CD4-positive, alpha-beta T cell (primary cell): ENCODE data around the gene RAB2B. TPM values are rescaled to one million over a fixed set of nuclear protein-coding genes. Genes with fewer than 3 reads are reported as not detected.
A peak's percentile ranks its signal among the peaks of the same experiment; 100 is the strongest.

Source experiments
- ATAC-seq: fragments of 200-7000 bp; cut with Tn5 transposase; one replicate; pipeline ENCODE4 v1.10.0; 2022; ENCODE audit warnings: mild to moderate bottlenecking; ENCODE audit not compliant: poor library complexity
- CTCF ChIA-PET: fragments of 350-600 bp; sonication (Branson Sonifier 250); formaldehyde crosslinking; loops from one replicate; lab custom pipeline; 2021; ENCODE audit warnings: antibody characterized with exemption, inconsistent platforms; lab: Charles Lee
- POLR2A ChIA-PET: fragments of 350-600 bp; sonication (Branson Sonifier 250); formaldehyde crosslinking; loops from one replicate; lab custom pipeline; 2021; ENCODE audit warnings: antibody characterized with exemption, inconsistent platforms; lab: Charles Lee
- DNase-seq, 14 experiments: peaks; one replicate each; pipeline ENCODE4 v3.0.0-alpha.2; 2013 to 2020; ENCODE audit warnings: mixed read lengths in 2 of 14
- H3K27ac ChIP-seq, 2 donors: one replicate each; pipeline versions ENCODE4 v1.5.1 to v1.7.0; 2013; ENCODE audit warnings: low read length in 2 of 2, low read depth in 1 of 2, mild to moderate bottlenecking in 1 of 2
- H3K27me3 ChIP-seq, 2 experiments: 1 replicate in 1 of 2; 2 replicates in 1 of 2; pipeline versions ENCODE4 v1.6.1 to v1.7.0; 2013; ENCODE audit warnings: low read length in 2 of 2, control low read depth in 1 of 2, mild to moderate bottlenecking in 1 of 2, moderate library complexity in 1 of 2; ENCODE audit not compliant: insufficient read depth in 2 of 2, control insufficient read depth in 1 of 2
- H3K36me3 ChIP-seq: one replicate; pipeline ENCODE4 v1.6.1; 2013; ENCODE audit warnings: low read length, control low read depth; ENCODE audit not compliant: insufficient read depth
- H3K4me1 ChIP-seq: one replicate; pipeline ENCODE4 v1.6.1; 2013; ENCODE audit warnings: low read length, control low read depth; ENCODE audit not compliant: insufficient read depth
- H3K4me3 ChIP-seq: one replicate; pipeline ENCODE4 v1.5.1; 2013; ENCODE audit warnings: mild to moderate bottlenecking, low read length, moderate library complexity
- H3K9me3 ChIP-seq, 2 experiments: 1 replicate in 1 of 2; 2 replicates in 1 of 2; pipeline versions ENCODE4 v1.6.1 to v1.7.0; 2013; ENCODE audit warnings: low read length in 2 of 2, mild to moderate bottlenecking in 2 of 2, control low read depth in 1 of 2, moderate library complexity in 1 of 2; ENCODE audit not compliant: control insufficient read depth in 1 of 2, insufficient read depth in 1 of 2
- H3K27ac Mint-ChIP-seq: one replicate; pipeline ENCODE4 v1.8.0; 2020; ENCODE audit warnings: mixed read lengths
- H3K27me3 Mint-ChIP-seq: one replicate; pipeline ENCODE4 v1.8.0; 2021; ENCODE audit warnings: mixed read lengths
- H3K36me3 Mint-ChIP-seq: one replicate; pipeline ENCODE4 v1.8.0; 2021; ENCODE audit warnings: low read depth, mixed read lengths
- H3K4me1 Mint-ChIP-seq: one replicate; pipeline ENCODE4 v1.8.0; 2021; ENCODE audit warnings: low read depth, mixed read lengths
- H3K4me3 Mint-ChIP-seq: one replicate; pipeline ENCODE4 v1.8.0; 2020; ENCODE audit warnings: mild to moderate bottlenecking, mixed read lengths
- H3K9me3 Mint-ChIP-seq: one replicate; pipeline ENCODE4 v1.8.0; 2020; ENCODE audit warnings: mixed read lengths
- intact Hi-C, 2 experiments: fragments of 100-400 bp; cut with DNase I in 1 of 2; cut with micrococcal nuclease in 1 of 2; formaldehyde crosslinking; loops; one replicate each; pipeline versions ENCODE4 v1.15.1 to v1.9.0; 2023 to 2025; cut with DNase I, micrococcal nuclease
- total RNA-seq, 174 experiments: library from RNA in 2 of 174; stranded (reverse) in 2 of 174; gene quantifications; one replicate each; pipeline ENCODE4 v1.2.3 and lab custom pipeline; 2021 to 2026
- TF ChIP-seq, protein P1 (sequence below): fragments of 200-600 bp; IDR thresholded peaks from one replicate; pipeline ENCODE4 v1.8.0; 2022; ENCODE audit warnings: antibody characterized with exemption, mild to moderate bottlenecking

RAB2B gene
- total RNA-seq, 2 experiments from 2014 or later, result 21.1 to 23.9 TPM

DNA sequence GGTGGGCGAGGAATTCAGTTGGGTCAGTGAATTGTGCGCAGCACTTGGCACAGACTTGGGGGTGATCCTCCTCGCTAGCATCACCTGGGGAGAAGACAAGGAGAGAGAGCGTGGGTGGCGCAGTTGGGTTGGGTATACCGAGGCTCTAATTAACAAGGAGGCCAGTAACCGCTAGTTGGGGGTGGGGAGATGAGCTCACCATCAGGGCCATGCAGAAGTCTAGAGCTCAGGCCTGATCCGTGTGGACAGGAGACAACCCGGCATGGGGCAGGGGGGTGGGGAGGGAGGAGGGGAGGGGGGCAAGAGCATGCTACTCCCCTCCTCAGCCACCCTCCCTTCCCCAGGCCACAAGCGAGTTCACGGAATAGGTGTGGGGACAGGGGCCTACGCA lies 48.8 kb upstream of the RAB2B start:
- intact Hi-C loops, result no loop called here

DNA sequence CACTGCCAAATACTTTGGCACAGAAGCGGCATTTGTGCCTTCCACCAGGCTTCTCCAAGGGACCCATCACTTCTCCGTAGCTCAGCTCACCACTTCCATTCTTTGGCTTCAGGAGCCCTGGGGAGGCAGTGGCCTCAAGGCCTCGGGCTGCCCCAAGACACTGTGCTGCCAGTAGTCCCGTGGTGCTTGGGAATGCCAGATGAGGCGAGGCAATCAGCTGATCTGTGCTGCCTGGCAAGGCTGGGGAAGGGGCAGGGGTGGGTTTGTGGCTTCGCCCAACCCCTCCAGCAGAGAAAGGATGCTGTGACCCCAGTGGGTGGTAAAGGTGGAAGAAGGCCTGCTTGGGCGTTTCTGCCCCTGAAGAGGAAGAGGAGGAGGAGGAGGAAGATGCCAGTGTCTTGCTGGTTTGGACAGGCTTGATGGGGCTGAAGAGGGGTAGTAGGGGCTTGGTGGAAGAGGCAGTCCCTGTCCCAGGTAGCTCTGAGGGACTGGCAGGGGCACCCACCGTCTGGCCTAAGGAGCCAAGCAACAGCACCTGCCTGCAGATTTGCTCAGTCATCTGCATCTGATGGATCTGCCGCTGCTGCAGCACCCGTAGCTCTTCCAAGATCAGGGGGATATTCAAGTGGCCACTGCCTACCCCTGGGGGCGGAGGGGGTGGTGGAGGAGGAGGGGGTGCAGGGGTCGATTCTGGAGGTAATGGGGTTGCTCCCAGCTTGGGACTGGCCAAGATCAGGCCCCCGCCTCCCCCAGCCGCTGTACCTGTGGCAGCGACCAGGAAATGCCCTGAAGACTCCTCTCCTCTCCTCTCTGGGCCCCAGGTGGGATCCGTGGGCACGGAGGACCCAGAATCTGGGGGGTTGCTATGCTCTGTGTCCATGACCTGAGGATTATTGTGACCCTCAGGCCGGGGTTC lies 48.1 kb upstream of the RAB2B start:
- intact Hi-C loops, result no loop called here
- Mint-ChIP-seq H3K27ac (peak overlapping the region; percentile 55), H3K36me3 (no peaks in the 10 kb centered on the region), H3K9me3 (no peaks in the 10 kb centered on the region), H3K27me3 (no peaks in the 10 kb centered on the region), H3K4me3 (peak overlapping the region; percentile 96), H3K4me1 (peaks cover 22% of the 10 kb centered on the region)
- Histone ChIP-seq H3K4me3 (peak overlapping the region; percentile 74), H3K9me3 (no peaks in the 10 kb centered on the region), H3K27me3 (no peaks in the 10 kb centered on the region), H3K36me3 (no peaks in the 10 kb centered on the region), H3K27ac (no peak overlapping the region), H3K4me1 (peaks cover 13% of the 10 kb centered on the region)
- TF ChIP-seq, protein P1, sequence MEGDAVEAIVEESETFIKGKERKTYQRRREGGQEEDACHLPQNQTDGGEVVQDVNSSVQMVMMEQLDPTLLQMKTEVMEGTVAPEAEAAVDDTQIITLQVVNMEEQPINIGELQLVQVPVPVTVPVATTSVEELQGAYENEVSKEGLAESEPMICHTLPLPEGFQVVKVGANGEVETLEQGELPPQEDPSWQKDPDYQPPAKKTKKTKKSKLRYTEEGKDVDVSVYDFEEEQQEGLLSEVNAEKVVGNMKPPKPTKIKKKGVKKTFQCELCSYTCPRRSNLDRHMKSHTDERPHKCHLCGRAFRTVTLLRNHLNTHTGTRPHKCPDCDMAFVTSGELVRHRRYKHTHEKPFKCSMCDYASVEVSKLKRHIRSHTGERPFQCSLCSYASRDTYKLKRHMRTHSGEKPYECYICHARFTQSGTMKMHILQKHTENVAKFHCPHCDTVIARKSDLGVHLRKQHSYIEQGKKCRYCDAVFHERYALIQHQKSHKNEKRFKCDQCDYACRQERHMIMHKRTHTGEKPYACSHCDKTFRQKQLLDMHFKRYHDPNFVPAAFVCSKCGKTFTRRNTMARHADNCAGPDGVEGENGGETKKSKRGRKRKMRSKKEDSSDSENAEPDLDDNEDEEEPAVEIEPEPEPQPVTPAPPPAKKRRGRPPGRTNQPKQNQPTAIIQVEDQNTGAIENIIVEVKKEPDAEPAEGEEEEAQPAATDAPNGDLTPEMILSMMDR, result no peak
- no peak for DNase-seq
- ChIA-PET CTCF (no interaction called here), POLR2A (interaction anchor here (3.0 to 5.3 kb wide), 2 partner anchors 13 to 69 kb away, joined by 16 to 54 read pairs; partner anchors contain the start of genes CHD8 and METTL3)
- ATAC-seq, result no peak

More for the DNA sequence above, 48.8 kb upstream of the RAB2B start:
- Mint-ChIP-seq H3K4me1 (peaks cover 22% of the 10 kb centered on the region), H3K36me3 (no peaks in the 10 kb centered on the region), H3K9me3 (no peaks in the 10 kb centered on the region), H3K27me3 (no peaks in the 10 kb centered on the region), H3K4me3 (peak overlapping the region; percentile 96), H3K27ac (peak overlapping the region; percentile 55)
- no peaks in the 10 kb centered on the region for H3K27me3 ChIP-seq
- TF ChIP-seq, protein P1, result no peak
- ATAC-seq (no peak), DNase-seq (peak in 2 of 14 experiments; percentile 8 to 26)
- H3K27ac ChIP-seq, result no peak overlapping the region
- no peaks in the 10 kb centered on the region for H3K36me3 ChIP-seq
- POLR2A ChIA-PET, result interaction anchor here (0.6 to 5.3 kb wide), 13 partner anchors 9 to 1569 kb away, joined by 3 to 54 read pairs (median 5); partner anchors contain the start of genes ACIN1, C14orf119, CHD8 and METTL3
- H3K9me3 ChIP-seq, result no peaks in the 10 kb centered on the region
- peak overlapping the region; percentile 74 for H3K4me3 ChIP-seq
- CTCF ChIA-PET, result interaction anchor here (0.6 to 1.5 kb wide), 4 partner anchors 24 to 69 kb away, joined by 3 to 5 read pairs (median 3); partner anchors contain the start of genes CHD8 and RAB2B
- peaks cover 13% of the 10 kb centered on the region for H3K4me1 ChIP-seq

DNA sequence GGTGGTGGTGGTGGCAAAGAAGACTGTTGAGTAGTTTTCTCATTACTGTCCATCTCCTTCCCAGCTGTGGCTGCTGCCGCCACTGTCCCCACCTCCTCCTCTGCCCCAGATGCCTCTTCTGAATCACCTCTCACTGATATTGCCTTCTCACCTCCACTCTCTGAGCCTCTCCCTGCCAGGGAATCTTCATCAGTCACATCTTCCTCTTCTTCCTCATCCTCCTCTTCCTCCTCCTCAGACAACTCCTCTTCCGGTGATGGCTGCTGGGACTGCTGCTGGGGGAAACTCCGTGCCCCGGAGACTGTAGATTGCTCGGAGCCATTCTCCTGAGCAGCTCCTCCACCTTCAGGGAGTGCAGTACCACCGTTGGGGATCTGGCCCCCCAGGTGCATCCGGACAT lies 46.4 kb upstream of the RAB2B start:
- TF ChIP-seq, protein P1, result no peak
- no peak overlapping the region for H3K27ac Mint-ChIP-seq
- intact Hi-C loops, result no loop called here
- CTCF ChIA-PET, result interaction anchor here (1.0 kb wide), 1 partner anchor 25 kb away, joined by 3 read pairs; no protein-coding TSS in a partner anchor
- H3K4me3 Mint-ChIP-seq, result no peak overlapping the region
- POLR2A ChIA-PET, result no interaction called here
- H3K27me3 Mint-ChIP-seq, result peaks cover 6% of the 10 kb centered on the region
- H3K9me3 Mint-ChIP-seq, result no peaks in the 10 kb centered on the region
- no peaks in the 10 kb centered on the region for H3K36me3 Mint-ChIP-seq
- H3K4me1 Mint-ChIP-seq, result peaks cover 22% of the 10 kb centered on the region
- DNase-seq (no peak), ATAC-seq (no peak)
- no peaks in the 10 kb centered on the region for H3K36me3 ChIP-seq
- no peaks in the 10 kb centered on the region for H3K27me3 ChIP-seq
- peaks cover 13% of the 10 kb centered on the region for H3K4me1 ChIP-seq
- H3K4me3 ChIP-seq, result no peak overlapping the region
- no peaks in the 10 kb centered on the region for H3K9me3 ChIP-seq
- no peak overlapping the region for H3K27ac ChIP-seq
